ENCODE measurements around the gene DDX11. TPM values are rescaled to one million over a fixed set of nuclear protein-coding genes. Genes with fewer than 3 reads are reported as not detected.
"Not testable (repeated sequence)": the region's sequence is repeated elsewhere in the genome, so short reads cannot be mapped to it uniquely, and the experiment has no call there.

DDX11 gene
- total RNA-seq, 2 experiments from 2014 or later: 128 TPM

DNA sequence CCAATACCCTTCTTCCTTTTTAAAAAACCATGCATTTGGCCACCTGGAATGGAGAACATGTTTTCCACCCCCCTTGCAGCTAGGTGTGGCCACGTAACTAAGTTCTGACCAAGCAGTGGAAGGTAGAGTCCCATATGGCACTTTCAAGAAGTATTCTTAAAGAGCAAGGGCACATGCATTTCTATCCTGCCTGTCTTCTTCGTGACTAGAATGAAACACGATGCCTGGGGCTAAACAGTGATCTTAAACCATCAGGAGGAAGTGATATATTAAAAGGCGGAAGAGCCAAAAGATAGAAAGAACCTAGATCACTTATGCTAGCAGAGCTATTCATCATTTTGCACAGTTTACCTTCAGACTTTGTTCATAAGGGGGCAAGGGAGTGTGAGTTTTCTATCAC is 16.0 kb upstream of the DDX11 start:
- POLR2A ChIA-PET: no interaction called here

GRCh38 chr12:31066196-31066595 is 7.5 kb upstream of the DDX11 start:
- CTCF ChIA-PET, POLR2A ChIA-PET: not testable (repeated sequence)

More for the DNA sequence above, 16.0 kb upstream of the DDX11 start:
- CTCF ChIA-PET: no interaction called here

GRCh38 chr12:31067656-31068055 is 6.0 kb upstream of the DDX11 start:
- CTCF ChIA-PET: not testable (repeated sequence)
- POLR2A ChIA-PET: interaction anchor here (1.1 kb wide), 1 partner anchor 1676 kb away, joined by 5 read pairs; no protein-coding TSS in a partner anchor

- CTCF ChIA-PET, POLR2A ChIA-PET: not testable (repeated sequence)
Measured at GRCh38 chr12:31070971-31071740, 2.5 kb upstream of the DDX11 start.

- POLR2A ChIA-PET, CTCF ChIA-PET: not testable (repeated sequence)
Measured at GRCh38 chr12:31072962-31073361, 698 bp upstream of the DDX11 start.

GRCh38 chr12:31074333-31074874 is 744 bp downstream of the DDX11 start:
- CTCF ChIA-PET: not testable (repeated sequence)

DNA sequence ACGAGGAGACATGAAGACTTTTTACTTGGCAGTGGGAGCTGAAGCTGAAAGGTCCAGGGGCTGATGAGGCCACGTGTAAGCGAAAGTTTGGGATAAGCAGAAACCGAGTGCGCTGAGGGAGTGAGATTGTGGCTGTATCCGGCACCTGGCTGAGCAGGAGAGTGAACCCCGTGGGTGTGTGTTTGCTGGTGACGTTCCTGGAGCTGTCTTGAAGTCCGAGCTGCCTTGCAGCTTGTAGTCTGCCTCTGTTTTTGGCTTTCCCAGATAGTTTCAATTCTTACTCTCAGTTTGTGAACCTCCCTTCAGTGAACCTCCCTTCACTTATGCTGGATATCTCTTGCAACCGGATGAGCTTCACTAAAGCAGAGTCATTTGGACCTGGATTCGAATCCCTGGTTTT is 2.5 kb downstream of the DDX11 start:
- POLR2A ChIA-PET, CTCF ChIA-PET: not testable (repeated sequence)

More at GRCh38 chr12:31074333-31074874, 744 bp downstream of the DDX11 start:
- POLR2A ChIA-PET: not testable (repeated sequence)

- POLR2A ChIA-PET, CTCF ChIA-PET: not testable (repeated sequence)
Measured at GRCh38 chr12:31077095-31077494, 3.4 kb downstream of the DDX11 start.

GRCh38 chr12:31077998-31078397 is 4.3 kb downstream of the DDX11 start:
- ChIA-PET CTCF (interaction anchor here (0.7 kb wide), 1 partner anchor 229 kb away, joined by 3 read pairs; no protein-coding TSS in a partner anchor), POLR2A (interaction anchor here (0.6 kb wide), 1 partner anchor 34 kb away, joined by 3 read pairs; no protein-coding TSS in a partner anchor)

GRCh38 chr12:31079421-31079820 is 5.8 kb downstream of the DDX11 start:
- CTCF ChIA-PET, POLR2A ChIA-PET: not testable (repeated sequence)

DNA sequence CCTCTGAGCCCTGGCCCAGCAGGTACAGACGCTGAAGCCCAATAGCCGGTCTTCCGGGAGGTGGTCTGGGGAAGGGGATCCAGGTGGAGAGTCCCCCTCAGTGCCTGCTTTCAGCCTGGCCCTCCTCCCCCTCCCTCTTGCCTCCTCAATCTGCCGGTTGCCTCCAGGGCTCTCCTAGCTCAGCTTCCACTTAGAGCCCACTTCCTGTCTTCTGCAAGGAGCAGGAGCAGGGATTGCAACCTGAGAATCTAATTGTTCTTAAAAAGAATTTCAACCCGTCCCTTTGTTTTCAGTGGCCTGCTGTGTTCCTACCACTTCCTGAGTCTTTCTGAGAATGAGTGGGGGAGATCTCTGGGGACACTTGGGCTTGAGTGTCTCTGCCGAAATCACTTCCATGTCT is 6.6 kb downstream of the DDX11 start:
- POLR2A ChIA-PET, CTCF ChIA-PET: not testable (repeated sequence)

- CTCF ChIA-PET, POLR2A ChIA-PET: not testable (repeated sequence)
Measured at GRCh38 chr12:31081274-31081673, 7.6 kb downstream of the DDX11 start.

DNA sequence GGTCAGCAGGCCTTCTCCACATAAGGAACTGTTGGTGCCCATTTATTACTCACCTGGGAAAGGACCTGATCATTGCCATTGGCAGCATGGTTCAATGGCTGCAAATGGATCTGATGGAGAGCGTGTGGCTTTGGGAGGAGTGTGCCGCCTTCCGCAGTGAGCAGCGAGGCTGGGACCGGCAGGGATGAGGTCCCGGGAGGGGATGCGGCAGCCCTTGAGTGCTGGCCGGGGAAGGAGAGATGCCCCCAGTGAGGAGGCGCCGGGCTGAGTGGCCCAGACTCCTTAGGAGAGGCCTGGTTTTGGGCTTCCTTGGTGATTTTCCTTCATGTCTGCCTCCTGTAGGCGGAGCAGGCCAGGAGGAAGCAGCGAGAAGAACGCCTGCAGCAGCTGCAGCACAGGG is 10.6 kb downstream of the DDX11 start:
- POLR2A ChIA-PET, CTCF ChIA-PET: not testable (repeated sequence)

DNA sequence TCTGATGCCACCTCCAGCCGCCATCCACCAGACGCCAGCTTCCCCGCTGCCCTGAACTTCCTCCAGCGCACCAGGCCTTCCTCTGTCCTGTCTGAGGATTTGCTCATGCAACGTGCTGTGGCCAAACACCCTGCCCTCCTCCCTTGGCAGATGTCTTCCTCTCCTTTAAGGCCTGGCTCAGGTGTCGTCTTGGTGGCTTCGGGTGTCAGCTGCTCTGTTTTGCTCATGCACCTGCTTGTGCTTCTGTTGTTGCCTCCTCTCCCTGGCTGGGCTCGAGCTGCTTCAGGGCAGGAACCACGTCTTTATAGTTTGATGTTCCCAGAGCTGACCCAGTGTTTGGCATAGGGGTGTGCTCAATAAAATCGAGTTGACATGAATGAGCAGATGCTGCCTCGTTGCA is 12.4 kb downstream of the DDX11 start:
- CTCF ChIA-PET, POLR2A ChIA-PET: not testable (repeated sequence)

DNA sequence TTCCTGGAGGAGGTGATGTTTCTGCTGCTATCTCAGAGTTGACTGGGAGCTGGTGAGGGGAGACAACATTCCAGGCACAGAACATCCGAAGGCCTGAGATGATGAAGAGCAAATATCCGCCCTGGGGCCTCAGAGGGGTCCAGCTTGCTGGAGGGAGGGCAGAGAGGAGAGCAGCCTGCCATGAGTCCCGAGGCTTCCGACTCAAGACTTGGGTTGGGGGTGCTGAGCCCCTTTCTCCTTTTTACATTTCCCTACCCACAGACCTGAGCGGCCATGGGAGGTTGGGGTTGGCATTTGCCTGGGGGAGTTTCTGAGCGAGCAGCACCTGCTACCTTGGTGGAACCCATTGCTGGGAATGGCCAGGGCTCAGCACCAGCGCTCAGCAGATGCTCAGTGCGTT is 13.8 kb downstream of the DDX11 start:
- CTCF ChIA-PET, POLR2A ChIA-PET: not testable (repeated sequence)

GRCh38 chr12:31087956-31088355 is 14.3 kb downstream of the DDX11 start:
- POLR2A ChIA-PET, CTCF ChIA-PET: not testable (repeated sequence)

DNA sequence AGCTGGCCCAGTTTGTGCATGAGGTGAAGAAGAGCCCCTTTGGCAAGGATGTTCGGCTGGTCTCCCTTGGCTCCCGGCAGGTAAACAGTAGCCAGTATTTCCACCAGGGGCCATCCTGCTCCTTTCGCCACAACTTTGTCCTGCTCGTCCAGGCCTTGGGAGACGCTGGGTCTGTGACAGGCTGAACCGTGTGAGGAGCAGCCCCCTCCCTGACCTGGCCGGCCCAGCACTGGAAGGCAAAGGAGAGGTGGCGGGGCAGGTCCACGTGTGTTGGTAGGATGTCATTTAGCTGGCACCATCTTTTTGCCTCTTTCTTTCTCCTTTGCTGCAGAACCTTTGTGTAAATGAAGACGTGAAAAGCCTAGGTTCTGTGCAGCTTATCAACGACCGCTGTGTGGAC is 15.4 kb downstream of the DDX11 start:
- ChIA-PET POLR2A (no interaction called here), CTCF (no interaction called here)

DNA sequence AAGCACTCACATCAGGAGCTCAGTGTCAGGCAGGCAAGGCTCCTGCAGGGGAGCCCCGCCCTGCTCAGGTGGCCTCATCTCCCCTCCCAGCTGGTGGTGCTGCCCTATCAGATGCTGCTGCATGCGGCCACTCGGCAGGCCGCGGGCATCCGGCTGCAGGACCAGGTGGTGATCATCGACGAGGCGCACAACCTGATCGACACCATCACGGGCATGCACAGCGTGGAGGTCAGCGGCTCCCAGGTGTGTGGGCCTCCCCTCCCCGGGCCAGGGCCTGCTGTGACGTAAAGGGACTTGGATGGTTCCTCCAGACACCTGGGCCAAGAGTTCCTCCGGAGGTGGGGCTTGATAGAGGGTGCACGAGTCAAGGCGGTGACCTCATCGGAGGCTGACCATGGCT is 18.0 kb downstream of the DDX11 start:
- CTCF ChIA-PET, POLR2A ChIA-PET: not testable (repeated sequence)

GRCh38 chr12:31092718-31093117 is 19.1 kb downstream of the DDX11 start:
- POLR2A ChIA-PET, CTCF ChIA-PET: not testable (repeated sequence)

DNA sequence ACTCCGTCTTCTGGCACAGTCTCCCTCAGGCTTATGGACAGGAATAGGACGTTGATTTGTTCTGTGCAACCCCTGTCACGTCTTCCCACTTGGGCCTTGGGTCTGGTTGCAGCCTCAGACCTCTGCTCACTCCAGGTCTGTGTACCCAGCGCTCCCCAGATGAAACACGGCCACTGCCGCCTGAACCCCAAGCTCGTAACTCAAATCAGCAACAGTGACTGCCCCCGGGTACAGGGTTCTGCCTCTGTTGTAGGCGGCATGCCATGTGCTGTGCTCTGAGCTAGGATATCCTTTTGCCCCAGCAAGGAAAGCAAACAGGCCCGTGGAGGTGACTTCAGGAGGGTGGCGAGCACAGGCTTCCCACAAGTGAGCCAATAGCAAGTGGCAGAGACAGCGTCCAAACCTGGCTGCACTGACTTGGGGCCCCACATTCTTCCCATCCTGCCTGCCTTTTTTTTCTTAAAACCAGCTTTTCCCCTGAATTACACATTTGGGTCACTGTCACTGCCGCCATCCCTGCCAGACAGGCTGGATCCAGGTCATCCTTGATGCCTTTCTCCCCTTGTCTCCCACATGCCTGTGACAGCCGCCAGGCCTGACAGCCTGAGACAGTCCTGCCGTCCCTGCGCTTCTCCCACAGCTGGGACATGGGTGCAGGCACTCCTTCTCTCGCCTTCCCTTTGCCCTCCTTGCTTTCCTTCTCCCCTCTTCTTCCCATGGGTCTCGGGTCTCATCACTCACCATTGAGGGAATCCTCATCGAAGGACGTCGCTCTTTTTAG is 21.6 kb downstream of the DDX11 start:
- POLR2A ChIA-PET, CTCF ChIA-PET: not testable (repeated sequence)
